ENCODE data around the gene CBLC.
A peak's percentile ranks its signal among the peaks of the same experiment; 100 is the strongest.

The CBLC gene

DNA sequence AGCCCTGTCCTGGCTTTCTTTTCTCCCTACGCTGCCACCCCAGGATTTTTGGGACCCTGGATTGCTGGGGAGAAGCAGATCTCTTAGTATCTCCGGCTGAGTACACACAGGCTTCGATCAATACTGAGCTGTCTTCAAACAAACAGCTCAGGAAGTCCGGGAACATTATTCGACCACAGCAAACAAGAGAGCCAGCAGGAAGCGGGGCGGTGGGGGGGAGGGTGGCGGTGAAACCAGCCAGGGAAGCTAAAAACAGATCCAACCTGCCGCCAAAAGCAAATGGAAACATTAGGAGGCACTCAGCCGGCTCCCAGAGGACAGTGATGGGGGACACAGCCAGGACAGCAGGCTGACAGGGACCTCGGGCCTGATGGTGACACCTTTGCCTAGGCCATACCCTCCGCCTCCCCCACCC lies 19.0 kb downstream of the CBLC start:
- CTCF ChIA-PET: interaction anchor here (0.9 kb wide), 1 partner anchor 12 kb away, joined by 6 read pairs; no protein-coding TSS in a partner anchor
- no peak for DNase-seq (ENCODE audit: extremely low spot score)
- POLR2A ChIA-PET: no interaction called here
- TF ChIP-seq, protein P1, sequence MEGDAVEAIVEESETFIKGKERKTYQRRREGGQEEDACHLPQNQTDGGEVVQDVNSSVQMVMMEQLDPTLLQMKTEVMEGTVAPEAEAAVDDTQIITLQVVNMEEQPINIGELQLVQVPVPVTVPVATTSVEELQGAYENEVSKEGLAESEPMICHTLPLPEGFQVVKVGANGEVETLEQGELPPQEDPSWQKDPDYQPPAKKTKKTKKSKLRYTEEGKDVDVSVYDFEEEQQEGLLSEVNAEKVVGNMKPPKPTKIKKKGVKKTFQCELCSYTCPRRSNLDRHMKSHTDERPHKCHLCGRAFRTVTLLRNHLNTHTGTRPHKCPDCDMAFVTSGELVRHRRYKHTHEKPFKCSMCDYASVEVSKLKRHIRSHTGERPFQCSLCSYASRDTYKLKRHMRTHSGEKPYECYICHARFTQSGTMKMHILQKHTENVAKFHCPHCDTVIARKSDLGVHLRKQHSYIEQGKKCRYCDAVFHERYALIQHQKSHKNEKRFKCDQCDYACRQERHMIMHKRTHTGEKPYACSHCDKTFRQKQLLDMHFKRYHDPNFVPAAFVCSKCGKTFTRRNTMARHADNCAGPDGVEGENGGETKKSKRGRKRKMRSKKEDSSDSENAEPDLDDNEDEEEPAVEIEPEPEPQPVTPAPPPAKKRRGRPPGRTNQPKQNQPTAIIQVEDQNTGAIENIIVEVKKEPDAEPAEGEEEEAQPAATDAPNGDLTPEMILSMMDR (IDR thresholded peaks at IDR 0.05; ENCODE audit: control extremely low read depth, extremely low read depth, low read depth, missing control alignments): no peak

DNA sequence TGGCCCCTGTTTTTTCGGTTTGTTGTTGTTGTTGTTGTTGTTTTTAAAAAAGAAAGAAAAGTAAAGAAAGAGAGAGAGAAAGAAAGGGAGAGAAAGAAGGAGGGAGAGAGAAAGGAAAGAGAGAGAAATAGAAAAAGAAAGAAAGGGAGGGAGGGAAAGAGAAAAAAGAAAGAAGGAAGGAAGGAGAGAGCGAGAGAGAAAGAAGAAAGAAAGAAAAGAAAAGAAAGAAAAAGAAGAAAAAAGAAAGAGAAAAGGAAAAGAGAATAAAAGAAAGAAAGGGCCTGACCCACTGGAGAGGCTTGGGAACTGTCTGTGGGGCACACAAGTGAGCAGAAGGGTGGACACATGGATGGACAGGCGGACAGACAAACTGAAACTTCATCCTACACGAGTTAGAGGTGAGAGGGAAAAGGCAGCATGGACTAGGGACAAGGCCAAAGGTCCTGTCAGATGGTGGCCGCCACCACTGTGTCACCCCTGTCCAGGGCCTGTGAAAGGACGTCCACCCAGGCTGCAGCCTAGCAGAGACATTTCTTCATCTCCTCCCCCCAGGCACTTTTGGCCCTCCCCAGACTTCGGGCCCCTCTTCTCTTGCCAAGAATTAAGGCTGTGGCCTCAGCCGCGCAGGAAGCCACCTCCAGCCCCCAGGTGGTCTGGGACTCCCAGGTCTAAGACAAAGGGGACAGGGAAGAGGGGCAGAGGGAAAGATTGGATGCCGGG lies 22.1 kb downstream of the CBLC start:
- TF ChIP-seq, protein P1 (IDR thresholded peaks at IDR 0.05; ENCODE audit: control extremely low read depth, extremely low read depth, low read depth, missing control alignments): no peak
- POLR2A ChIA-PET: no interaction called here
- DNase-seq (ENCODE audit: extremely low spot score): no peak
- CTCF ChIA-PET: interaction anchor here (2.6 to 2.7 kb wide), 2 partner anchors 16 to 76 kb away, joined by 8 to 12 read pairs; no protein-coding TSS in a partner anchor

DNA sequence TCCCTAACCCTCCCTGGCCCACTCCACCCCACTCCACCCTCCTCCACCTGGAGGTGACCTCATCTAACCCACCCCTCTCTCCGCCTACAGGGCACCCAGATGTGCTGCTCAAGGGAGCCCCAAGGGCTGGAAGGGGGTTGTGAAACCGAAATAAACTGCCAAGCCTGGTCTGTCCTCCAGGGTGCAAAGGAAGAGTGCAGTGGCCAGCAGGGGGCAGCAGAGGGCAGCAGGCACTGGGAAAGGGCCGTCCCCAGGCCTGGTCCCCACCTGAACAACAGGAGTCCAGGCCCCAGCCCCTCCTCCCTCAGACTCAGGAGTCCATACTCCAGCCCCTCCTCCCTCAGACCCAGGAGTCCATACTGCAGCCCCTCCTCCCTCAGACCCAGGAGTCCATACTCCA lies 22.8 kb downstream of the CBLC start:
- ChIA-PET POLR2A (no interaction called here), CTCF (interaction anchor here (2.6 to 2.7 kb wide), 2 partner anchors 16 to 76 kb away, joined by 8 to 12 read pairs; no protein-coding TSS in a partner anchor)
- peak; percentile 92 for DNase-seq (ENCODE audit: extremely low spot score)
- TF ChIP-seq, protein P1 (IDR thresholded peaks at IDR 0.05; ENCODE audit: control extremely low read depth, extremely low read depth, low read depth, missing control alignments): peak; percentile 95

DNA sequence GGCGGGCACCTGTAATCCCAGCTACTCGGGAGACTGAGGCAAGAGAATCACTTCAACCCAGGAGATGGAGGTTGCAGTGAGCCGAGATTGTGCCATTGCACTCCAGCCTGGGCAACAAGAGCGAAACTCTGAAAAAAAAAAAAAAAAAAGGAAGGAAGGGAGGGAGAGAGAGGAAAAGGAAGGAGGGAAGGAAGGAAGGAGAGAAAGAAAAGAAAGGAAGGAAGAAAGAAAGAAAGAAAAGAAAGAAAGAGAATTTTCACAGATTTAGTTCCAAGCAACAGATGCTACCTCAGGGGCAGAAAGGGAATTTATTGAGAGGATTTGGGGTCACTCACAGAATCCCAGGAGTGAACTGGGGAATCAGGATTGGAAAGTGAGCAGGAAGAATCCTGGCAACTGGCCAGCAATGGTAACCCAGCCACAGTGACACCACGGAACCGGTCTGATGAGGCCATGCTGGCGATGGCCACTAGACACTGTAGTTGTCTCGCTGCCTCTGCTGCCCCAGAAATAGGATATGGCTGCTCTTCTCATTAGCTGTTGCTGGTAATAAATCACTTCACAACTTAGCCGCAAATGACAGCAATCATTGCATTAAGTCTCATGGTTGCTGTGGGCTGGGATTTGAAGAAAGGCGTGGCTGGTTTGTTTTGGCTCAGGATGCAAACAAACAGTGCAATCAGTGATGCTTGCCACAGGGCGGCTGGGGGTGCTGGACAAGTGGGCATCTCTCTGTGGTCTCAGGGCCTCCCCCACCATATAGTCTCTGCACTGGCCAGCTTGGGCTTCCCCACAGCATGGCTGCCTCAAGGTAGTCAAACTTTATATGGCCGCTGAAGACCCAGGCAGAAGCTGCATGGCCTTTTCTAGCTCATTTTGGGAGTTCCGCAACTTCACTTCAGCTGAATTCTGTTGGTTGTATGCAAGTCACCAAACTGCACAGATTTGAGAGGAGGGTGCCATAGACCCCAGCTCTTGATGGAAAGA lies 26.0 kb downstream of the CBLC start:
- ChIA-PET POLR2A (no interaction called here), CTCF (interaction anchor here (1.5 to 1.7 kb wide), 5 partner anchors 9 to 227 kb away, joined by 3 to 6 read pairs (median 4); partner anchors contain the start of gene NECTIN2)
- no peak for DNase-seq (ENCODE audit: extremely low spot score)
- TF ChIP-seq, protein P1 (IDR thresholded peaks at IDR 0.05; ENCODE audit: control extremely low read depth, extremely low read depth, low read depth, missing control alignments): no peak

DNA sequence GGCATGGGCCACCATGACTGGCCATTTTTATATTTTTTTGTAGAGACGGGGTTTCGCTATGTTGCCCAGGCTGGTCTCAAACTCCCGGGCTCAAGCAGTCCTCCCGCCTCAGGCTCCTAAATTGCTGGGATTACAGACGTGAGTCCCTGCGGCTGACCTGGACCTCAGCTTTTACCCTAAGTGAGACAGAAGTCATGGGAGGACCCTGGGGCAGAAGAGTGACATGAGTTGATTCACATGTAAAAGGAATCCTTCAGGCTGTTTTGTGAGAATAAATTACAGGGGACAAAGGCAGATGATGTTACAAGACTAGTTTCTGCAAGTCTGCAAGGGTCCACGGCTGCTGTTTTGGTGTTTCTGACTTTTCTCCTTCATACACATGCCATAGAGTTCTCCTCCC lies 28.6 kb downstream of the CBLC start:
- no peak for DNase-seq (ENCODE audit: extremely low spot score)
- TF ChIP-seq, protein P1 (IDR thresholded peaks at IDR 0.05; ENCODE audit: control extremely low read depth, extremely low read depth, low read depth, missing control alignments): no peak
- ChIA-PET POLR2A (no interaction called here), CTCF (interaction anchor here (1.1 to 2.2 kb wide), 4 partner anchors 22 to 163 kb away, joined by 3 to 10 read pairs (median 4); partner anchors contain the start of gene PVR)

DNA sequence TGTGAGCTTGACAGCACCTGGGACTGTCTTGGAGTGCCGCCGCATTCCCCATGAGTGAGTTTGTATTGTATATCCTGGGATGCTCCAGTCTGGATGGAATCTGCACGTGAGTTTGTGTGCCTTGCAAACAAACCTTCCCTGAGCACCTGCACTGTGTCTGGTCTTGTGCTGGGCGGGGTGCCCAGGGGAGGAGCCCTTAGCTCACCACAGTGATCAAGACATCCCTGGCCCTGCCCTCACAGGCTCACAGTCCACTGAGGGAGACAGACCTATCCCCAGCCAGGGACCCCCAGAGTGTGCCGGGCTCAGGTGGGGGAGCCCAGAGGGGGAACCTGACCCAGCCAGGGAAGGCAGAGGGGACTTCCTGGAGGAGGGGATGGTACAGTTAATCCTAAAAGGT lies 29.5 kb downstream of the CBLC start:
- ChIA-PET CTCF (interaction anchor here (1.0 to 2.2 kb wide), 7 partner anchors 8 to 164 kb away, joined by 3 to 10 read pairs (median 3); partner anchors contain the start of gene PVR), POLR2A (no interaction called here)
- DNase-seq (ENCODE audit: extremely low spot score): no peak
- TF ChIP-seq, protein P1 (IDR thresholded peaks at IDR 0.05; ENCODE audit: control extremely low read depth, extremely low read depth, low read depth, missing control alignments): no peak
